Kidney (tissue), 14 donors: ENCODE data around the gene GPER1. TPM values are rescaled to one million over a fixed set of nuclear protein-coding genes. Genes with fewer than 3 reads are reported as not detected.

Source experiments
- DNase-seq, 5 donors: peaks; one replicate each; pipeline ENCODE4 v3.0.0-alpha.2; 2013 to 2020
- FAIRE-seq: peaks from 2 replicates; lab custom pipeline; 2012; peaks lifted over from hg19 to GRCh38; lab: Jason Lieb, UNC
- H3K27ac ChIP-seq, 2 donors: one replicate each; pipeline ENCODE4 v1.7.0; 2013; ENCODE audit warnings: low read depth in 2 of 2, low read length in 2 of 2, inconsistent platforms in 1 of 2
- H3K27me3 ChIP-seq: one replicate; pipeline ENCODE4 v1.7.1; 2013; ENCODE audit warnings: low read length, inconsistent platforms; ENCODE audit not compliant: control insufficient read depth, insufficient read depth
- H3K36me3 ChIP-seq, 3 donors: one replicate each; pipeline versions ENCODE4 v1.7.0 to v1.7.1; 2013; ENCODE audit warnings: low read length in 3 of 3, control low read depth in 1 of 3, inconsistent platforms in 1 of 3; ENCODE audit not compliant: insufficient read depth in 3 of 3, control insufficient read depth in 2 of 3
- H3K4me1 ChIP-seq, 3 donors: one replicate each; pipeline versions ENCODE4 v1.7.0 to v1.7.1; 2013; ENCODE audit warnings: low read length in 3 of 3, inconsistent platforms in 1 of 3, low read depth in 1 of 3; ENCODE audit not compliant: control insufficient read depth in 2 of 3, insufficient read depth in 2 of 3
- H3K4me3 ChIP-seq, 3 donors: one replicate each; pipeline versions ENCODE4 v1.7.0 to v1.8.1; 2013; ENCODE audit warnings: low read length in 3 of 3, control low read depth in 1 of 3, inconsistent platforms in 1 of 3
- H3K9ac ChIP-seq, 3 donors: one replicate each; pipeline versions ENCODE4 v1.7.0 to v1.7.1; 2013; ENCODE audit warnings: low read length in 3 of 3, control low read depth in 1 of 3, inconsistent platforms in 1 of 3
- H3K9me3 ChIP-seq, 3 donors: one replicate each; pipeline versions ENCODE4 v1.7.0 to v1.7.1; 2013; ENCODE audit warnings: low read length in 3 of 3, control low read depth in 1 of 3, inconsistent platforms in 1 of 3; ENCODE audit not compliant: control insufficient read depth in 2 of 3, insufficient read depth in 1 of 3
- CTCF ChIP-seq: IDR thresholded peaks from 3 replicates; pipeline ENCODE4 v1.5.1; 2012; ENCODE audit warnings: mild to moderate bottlenecking, moderate library complexity, borderline replicate concordance; ENCODE audit not compliant: insufficient read depth; ENCODE audit errors: extremely low read depth
- intact Hi-C: fragments of 100-400 bp; cut with DNase I; formaldehyde crosslinking; loops from one replicate; pipeline ENCODE4 v1.11.1; 2022
- polyA plus RNA-seq: library from polyadenylated mRNA; stranded (reverse); fragments of 350-450 nt; fragmentation: Illumina TruSeq; extraction: RNeasy Lipid Tissue Mini Kit (QIAGEN cat#74804); gene quantifications from one replicate; pipeline ENCODE4 v1.2.3, GENCODE V29; 2014; ENCODE audit warnings: low read depth, low replicate concordance; ENCODE audit not compliant: insufficient read depth
- total RNA-seq: library from RNA; stranded (reverse); fragmentation: NEBNext Ultra II Directional; extraction: Animal tissue kit (Norgen Biotek cat#: 25700); gene quantifications from one replicate; pipeline ENCODE4 v1.2.1, GENCODE V29; 2021
- donor health status: control.
- donor health status: control.
- donor health status: control.
- donor health status: control.
- donor health status: control.
- donor health status: DM: yes; HTN: yes; CAD: no.
- donor health status: Normal renal cell carcinoma (clear cell type).

The GPER1 gene
- total and polyA plus RNA-seq, 2 donors from 2014 or later: 4.8 to 5.2 TPM

GRCh38 chr7:1057416-1058291 lies 30.3 kb upstream of the GPER1 start:
- no peak overlapping the region for H3K27ac ChIP-seq
- no peaks in the 10 kb centered on the region for H3K27me3 ChIP-seq
- FAIRE-seq: no peak
- H3K4me3 ChIP-seq: no peak overlapping the region
- peaks cover 0 to 32% (median 15%) of the 10 kb centered on the region in 3 donors for H3K4me1 ChIP-seq
- intact Hi-C loops: no loop called here
- no peaks in the 10 kb centered on the region for H3K9me3 ChIP-seq
- no peak overlapping the region for H3K9ac ChIP-seq
- peak in 1 of 5 donors; percentile 71 for DNase-seq
- TF ChIP-seq CTCF: no peak
- no peaks in the 10 kb centered on the region for H3K36me3 ChIP-seq

- FAIRE-seq (no peak), DNase-seq (peak in 1 of 5 donors; percentile 29)
- Histone ChIP-seq H3K4me3 (no peak overlapping the region), H3K27me3 (no peaks in the 10 kb centered on the region), H3K9ac (no peak overlapping the region), H3K27ac (no peak overlapping the region), H3K36me3 (no peaks in the 10 kb centered on the region), H3K9me3 (no peaks in the 10 kb centered on the region), H3K4me1 (peaks cover 0 to 32% (median 15%) of the 10 kb centered on the region in 3 donors)
- intact Hi-C loops: no loop called here
- no peak for TF ChIP-seq CTCF
Observed at GRCh38 chr7:1058311-1058710, 29.6 kb upstream of the GPER1 start.

- no peak for TF ChIP-seq CTCF
- intact Hi-C loops: no loop called here
- no peak overlapping the region for H3K27ac ChIP-seq
Observed at GRCh38 chr7:1058821-1059199, 29.1 kb upstream of the GPER1 start.

More at GRCh38 chr7:1058821-1059199, 29.1 kb upstream of the GPER1 start:
- no peak overlapping the region for H3K9ac ChIP-seq
- no peaks in the 10 kb centered on the region for H3K9me3 ChIP-seq
- FAIRE-seq (no peak), DNase-seq (peak in 1 of 5 donors; percentile 63)
- H3K27me3 ChIP-seq: no peaks in the 10 kb centered on the region
- H3K4me3 ChIP-seq: no peak overlapping the region
- peaks cover 0 to 31% (median 14%) of the 10 kb centered on the region in 3 donors for H3K4me1 ChIP-seq
- no peaks in the 10 kb centered on the region for H3K36me3 ChIP-seq
